HepG2 (cell line): ENCODE results near the gene ADAM22.

Experiments
- ADNP ChIP-seq: sonication (generic); formaldehyde crosslinking; IDR thresholded peaks from 2 replicates; pipeline ENCODE4 v1.4.0; 2020; ENCODE audit warnings: missing genetic modification reagents
- ATF1 ChIP-seq: IDR thresholded peaks from 2 replicates; pipeline ENCODE4 v1.6.1; 2016; ENCODE audit warnings: mild to moderate bottlenecking, control low read depth
- ATF3 ChIP-seq: sonication (generic); formaldehyde crosslinking; IDR thresholded peaks from 2 replicates; pipeline ENCODE4 v1.4.0; 2020; ENCODE audit warnings: missing genetic modification reagents
- GTF2F1 ChIP-seq: fragments of 150-350 bp; IDR thresholded peaks from 2 replicates; pipeline ENCODE4 v1.6.1; 2014; ENCODE audit warnings: low read length
- NFE2L2 ChIP-seq: fragments of 150-350 bp; IDR thresholded peaks from 2 replicates; pipeline ENCODE4 v1.6.1; 2014; ENCODE audit warnings: low read length
- POLR2A ChIP-seq, 2 experiments: IDR thresholded peaks; 2 replicates each; pipeline ENCODE4 v1.6.1; 2011; ENCODE audit warnings: low read depth in 2 of 2, low read length in 2 of 2, mild to moderate bottlenecking in 1 of 2, moderate library complexity in 1 of 2; ENCODE audit not compliant: insufficient read depth in 1 of 2
- SMAD1 ChIP-seq: sonication (generic); formaldehyde crosslinking; IDR thresholded peaks from 2 replicates; pipeline ENCODE4 v1.4.0; 2020; ENCODE audit warnings: missing genetic modification reagents, low read depth, mild to moderate bottlenecking, borderline replicate concordance
- SMC3 ChIP-seq: IDR thresholded peaks from 2 replicates; pipeline ENCODE4 v1.6.1; 2011; ENCODE audit warnings: low read length, improper control_type of control experiment
- TBX3 ChIP-seq: fragments of 450-650 bp; IDR thresholded peaks from 2 replicates; pipeline ENCODE4 v1.6.1; 2017; ENCODE audit warnings: antibody characterized with exemption, mild to moderate bottlenecking, inconsistent platforms, borderline replicate concordance
- TCF7L2 ChIP-seq: IDR thresholded peaks from 2 replicates; pipeline ENCODE4 v1.6.1; 2011; ENCODE audit warnings: mild to moderate bottlenecking, low read depth, low read length, moderate library complexity
- ZMYM4 ChIP-seq: sonication (generic); formaldehyde crosslinking; IDR thresholded peaks from 2 replicates; pipeline ENCODE4 v1.8.1; 2023; ENCODE audit warnings: mild to moderate bottlenecking, missing genetic modification reagents
- ZNF18 ChIP-seq: sonication (generic); formaldehyde crosslinking; IDR thresholded peaks from 2 replicates; pipeline ENCODE4 v1.8.0; 2022; ENCODE audit warnings: mild to moderate bottlenecking, missing genetic modification reagents; ENCODE audit not compliant: insufficient replicate concordance

- TF ChIP-seq GTF2F1 (no peak), ADNP (CRISPR knock-in tag) (no peak), TCF7L2 (no peak), ATF3 (no peak), TBX3 (no peak), ZMYM4 (CRISPR knock-in tag) (no peak), SMC3 (no peak), ATF1 (CRISPR knock-in tag) (no peak), SMAD1 (CRISPR knock-in tag) (no peak), POLR2A (IDR thresholded peaks at IDR 0.05; ENCODE audit: insufficient read depth in 1 of 2, low read depth in 2 of 2, low read length in 2 of 2) (no peak), NFE2L2 (no peak), ZNF18 (CRISPR knock-in tag) (no peak)
Measured at GRCh38 chr7:88141953-88142352, 207.9 kb downstream of the ADAM22 start.
